Measurements from ENCODE around the gene CTDP1. TPM values are rescaled to one million over a fixed set of nuclear protein-coding genes. Genes with fewer than 3 reads are reported as not detected.
"Not testable (repeated sequence)": the region's sequence is repeated elsewhere in the genome, so short reads cannot be mapped to it uniquely, and the experiment has no call there.

The CTDP1 gene
- total RNA-seq, 1 donor from 2014 or later, result 22.8 TPM

- no peak for DNase-seq (ENCODE audit: low read depth, low spot score)
- Mint-ChIP-seq H3K4me1 (no peaks in the 10 kb centered on the region), H3K27ac (ENCODE audit: unreplicated experiment) (peak overlapping the region; percentile 6), H3K27me3 (ENCODE audit: low read depth) (no peaks in the 10 kb centered on the region), H3K36me3 (ENCODE audit: low read depth) (peaks cover 26% of the 10 kb centered on the region), H3K4me3 (no peak overlapping the region), H3K9me3 (no peaks in the 10 kb centered on the region)
- no peak for TF ChIP-seq CTCF (conservative IDR thresholded peaks at IDR 0.05)
Measured at GRCh38 chr18:79736846-79737245, 57.2 kb downstream of the CTDP1 start.

- no peak for DNase-seq (ENCODE audit: low read depth, low spot score)
- Mint-ChIP-seq H3K4me3 (no peak overlapping the region), H3K36me3 (ENCODE audit: low read depth) (peaks cover 23% of the 10 kb centered on the region), H3K27ac (ENCODE audit: unreplicated experiment) (peak overlapping the region; percentile 12), H3K9me3 (no peaks in the 10 kb centered on the region), H3K4me1 (no peaks in the 10 kb centered on the region), H3K27me3 (ENCODE audit: low read depth) (no peaks in the 10 kb centered on the region)
- TF ChIP-seq CTCF (conservative IDR thresholded peaks at IDR 0.05), result no peak
Measured at GRCh38 chr18:79737426-79737825, 57.8 kb downstream of the CTDP1 start.

GRCh38 chr18:79738041-79738461, 58.4 kb downstream of the CTDP1 start:
- Mint-ChIP-seq H3K4me1 (no peaks in the 10 kb centered on the region), H3K36me3 (ENCODE audit: low read depth) (peaks cover 27% of the 10 kb centered on the region), H3K9me3 (no peaks in the 10 kb centered on the region), H3K27ac (ENCODE audit: unreplicated experiment) (no peak overlapping the region), H3K27me3 (ENCODE audit: low read depth) (no peaks in the 10 kb centered on the region), H3K4me3 (no peak overlapping the region)
- DNase-seq (ENCODE audit: low read depth, low spot score), result no peak
- no peak for TF ChIP-seq CTCF (conservative IDR thresholded peaks at IDR 0.05)

- no peaks in the 10 kb centered on the region for H3K4me1 Mint-ChIP-seq
- DNase-seq (ENCODE audit: low read depth, low spot score), result no peak
- no peak for TF ChIP-seq CTCF (conservative IDR thresholded peaks at IDR 0.05)
- no peak overlapping the region for H3K4me3 Mint-ChIP-seq
- no peaks in the 10 kb centered on the region for H3K9me3 Mint-ChIP-seq
- H3K27me3 Mint-ChIP-seq (ENCODE audit: low read depth), result no peaks in the 10 kb centered on the region
- no peak overlapping the region for H3K27ac Mint-ChIP-seq (ENCODE audit: unreplicated experiment)
- peaks cover 24% of the 10 kb centered on the region for H3K36me3 Mint-ChIP-seq (ENCODE audit: low read depth)
Measured at GRCh38 chr18:79738581-79739439, 59.2 kb downstream of the CTDP1 start.

- DNase-seq (ENCODE audit: low read depth, low spot score), result no peak
- H3K27ac Mint-ChIP-seq (ENCODE audit: unreplicated experiment), result no peak overlapping the region
- H3K4me3 Mint-ChIP-seq, result no peak overlapping the region
- peaks cover 28% of the 10 kb centered on the region for H3K36me3 Mint-ChIP-seq (ENCODE audit: low read depth)
- no peaks in the 10 kb centered on the region for H3K4me1 Mint-ChIP-seq
- TF ChIP-seq CTCF (conservative IDR thresholded peaks at IDR 0.05), result no peak
- H3K9me3 Mint-ChIP-seq, result no peaks in the 10 kb centered on the region
- H3K27me3 Mint-ChIP-seq (ENCODE audit: low read depth), result no peaks in the 10 kb centered on the region
Measured at GRCh38 chr18:79739440-79739778, 59.8 kb downstream of the CTDP1 start.

- H3K4me1 Mint-ChIP-seq; H3K27ac Mint-ChIP-seq (ENCODE audit: unreplicated experiment); H3K9me3 Mint-ChIP-seq; DNase-seq (ENCODE audit: low read depth, low spot score); H3K27me3 Mint-ChIP-seq (ENCODE audit: low read depth); H3K4me3 Mint-ChIP-seq: not testable (repeated sequence)
- peaks cover 28% of the 10 kb centered on the region for H3K36me3 Mint-ChIP-seq (ENCODE audit: low read depth)
Measured at GRCh38 chr18:79740047-79740446, 60.4 kb downstream of the CTDP1 start.
